NCI-H1105 (cell line): ENCODE results near the gene STPG1.

Source experiments
- DNase-seq: peaks from one replicate; lab custom pipeline; 2025; lab: John Stamatoyannopoulos, UW

STPG1 gene

DNA sequence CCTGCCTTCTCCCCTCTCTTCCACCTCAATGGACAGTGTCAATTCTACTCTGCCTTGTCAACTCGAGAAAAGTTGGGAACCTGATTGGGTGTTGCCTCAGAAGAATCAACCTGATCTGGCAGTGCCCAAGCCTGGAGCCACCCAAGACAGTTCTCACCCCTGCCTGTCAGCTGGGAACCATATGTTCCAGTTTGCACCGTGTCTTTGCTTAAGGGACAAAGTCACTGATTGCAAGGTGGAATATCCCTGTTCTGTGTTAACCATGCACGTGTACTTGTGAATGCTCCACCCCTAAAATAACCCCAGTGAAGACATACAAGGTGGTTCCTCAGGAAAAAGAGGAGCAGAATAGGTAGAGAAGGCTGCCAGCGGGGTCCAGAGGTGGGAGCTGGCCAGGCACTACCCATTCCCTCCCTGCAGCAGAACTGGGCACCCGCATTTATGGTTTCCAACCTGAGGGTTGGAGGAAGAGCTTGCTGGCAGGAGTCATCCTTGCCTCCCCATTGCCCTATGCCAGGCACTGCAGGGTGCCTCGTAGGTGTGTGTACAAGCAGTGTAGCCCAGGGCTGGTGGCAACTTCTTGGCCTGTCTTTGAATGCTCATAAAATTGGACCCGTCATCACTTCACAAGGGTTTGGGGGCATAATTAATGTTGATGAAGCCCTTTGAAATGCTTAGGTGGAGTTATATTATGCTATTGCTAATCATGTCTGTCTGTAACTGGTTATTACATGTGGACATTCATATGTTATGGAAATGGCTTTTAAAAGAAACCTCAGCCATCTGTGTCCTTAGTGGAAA lies 13.4 kb upstream of the STPG1 start:
- no peak for DNase-seq

DNA sequence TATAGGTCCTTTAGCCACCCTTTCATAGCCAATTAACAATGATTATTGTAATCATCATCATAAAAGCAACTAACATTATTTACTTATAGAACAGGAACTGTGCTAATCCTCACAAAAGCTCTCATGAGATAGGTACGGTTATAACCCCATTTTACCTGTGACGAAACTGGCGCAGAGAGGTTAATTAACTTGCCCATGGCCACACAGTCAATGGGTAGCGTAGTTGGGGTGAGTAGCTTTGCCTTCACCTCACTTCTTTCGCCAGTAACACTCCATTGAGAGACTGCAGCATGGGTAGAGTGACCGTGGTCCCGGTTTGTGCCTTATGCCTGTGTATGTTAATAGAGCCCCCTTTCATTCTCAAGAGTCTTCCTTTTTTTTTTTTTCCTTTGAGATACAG lies 12.3 kb upstream of the STPG1 start:
- no peak for DNase-seq

DNA sequence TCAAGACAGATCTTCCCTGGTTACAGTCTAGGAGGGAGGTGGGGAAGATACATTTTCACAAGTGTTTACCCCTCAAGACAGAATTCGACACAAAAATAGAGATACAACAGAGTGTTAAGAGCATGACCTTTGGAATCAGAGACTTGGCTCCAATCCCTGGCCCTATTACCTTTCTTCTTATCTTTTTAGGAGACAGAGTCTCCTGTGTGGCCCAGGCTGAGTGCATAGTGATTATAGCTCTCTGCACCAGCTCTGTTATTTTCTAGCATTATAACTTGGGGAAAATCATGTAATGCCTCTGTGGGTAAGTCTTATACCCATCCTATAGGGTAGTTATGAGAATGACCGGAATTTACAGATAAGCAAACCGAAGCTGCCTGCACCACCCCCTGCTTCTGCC lies 11.9 kb upstream of the STPG1 start:
- DNase-seq: no peak

DNA sequence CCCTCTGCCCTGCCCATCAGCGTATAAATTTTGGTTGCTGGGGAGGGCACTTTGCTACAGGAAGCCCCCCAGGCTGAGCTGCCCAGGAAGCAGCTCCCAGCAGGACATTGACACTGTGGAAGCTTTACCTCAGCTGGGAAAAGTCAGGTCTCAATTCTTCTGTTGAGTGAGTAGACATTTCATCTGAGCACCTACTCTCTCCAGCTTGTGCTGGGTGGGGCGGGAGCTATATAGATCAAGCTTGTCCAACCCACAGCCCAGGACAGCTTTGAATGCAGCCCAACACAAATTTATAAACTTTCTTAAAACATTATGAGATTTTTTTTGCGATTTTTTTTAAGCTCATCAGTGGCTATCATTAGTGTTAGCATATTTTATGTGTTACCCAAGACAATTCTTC lies 11.4 kb upstream of the STPG1 start:
- DNase-seq: no peak

DNA sequence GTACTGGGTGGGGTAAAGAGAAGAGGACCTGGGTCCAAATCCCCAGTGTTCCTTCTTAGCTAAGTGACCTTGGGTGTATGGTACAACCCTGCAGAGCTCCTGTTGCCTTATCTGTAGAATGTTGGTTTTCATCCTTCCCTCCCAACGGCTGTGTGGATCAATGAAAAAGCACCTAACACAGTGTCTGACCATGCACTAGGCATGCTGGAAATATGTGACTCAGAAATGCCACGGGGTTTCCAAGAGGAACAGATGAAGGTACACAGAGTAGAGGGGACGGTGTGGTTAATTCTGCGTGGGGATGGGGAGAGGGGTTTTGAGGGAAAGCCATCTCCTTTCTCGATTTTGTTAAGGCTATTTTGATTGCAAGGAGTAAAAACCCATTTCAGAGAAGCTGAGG lies 10.6 kb upstream of the STPG1 start:
- no peak for DNase-seq

DNA sequence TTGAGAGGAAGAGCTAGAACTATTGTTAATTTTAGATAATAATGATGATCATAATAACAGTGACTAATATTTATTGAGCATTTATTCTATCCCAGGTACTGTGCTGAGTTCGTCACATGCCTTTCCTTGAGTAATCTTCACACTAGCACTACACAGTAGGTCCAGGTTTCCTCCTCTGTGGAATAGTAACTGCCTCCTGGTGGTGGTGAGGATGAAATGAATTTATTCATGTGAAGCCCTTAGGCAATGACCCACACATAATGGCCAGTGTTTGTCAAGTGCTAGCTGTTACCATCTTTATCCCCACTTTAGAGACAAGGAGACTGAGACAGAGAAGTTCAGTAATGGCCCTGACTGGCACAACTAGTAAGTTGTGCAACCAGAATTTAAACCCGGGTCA lies 7.9 kb upstream of the STPG1 start:
- DNase-seq: no peak

- no peak for DNase-seq
Observed at GRCh38 chr1:24420547-24420946, 7.0 kb upstream of the STPG1 start.

- DNase-seq: peak; percentile 48
Observed at GRCh38 chr1:24418898-24419628, 5.5 kb upstream of the STPG1 start.

DNA sequence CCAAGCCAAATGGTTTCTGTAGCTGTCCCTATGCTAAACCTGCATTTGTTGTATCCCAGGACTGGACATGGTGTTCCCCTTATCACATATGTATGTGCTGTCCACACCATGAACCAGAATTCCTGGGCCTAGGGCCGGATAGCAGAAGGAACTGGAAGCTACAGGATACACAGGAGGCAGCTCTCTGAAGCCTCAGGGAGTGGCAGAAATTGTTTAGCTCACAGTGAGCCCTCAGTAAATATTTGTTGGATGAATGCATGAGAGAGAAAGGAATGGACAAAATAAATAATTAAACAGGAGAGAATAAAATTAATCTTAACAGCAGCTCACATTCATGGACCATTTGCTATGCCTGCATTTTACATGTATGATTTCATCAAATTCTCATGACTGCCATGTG lies 4.1 kb upstream of the STPG1 start:
- no peak for DNase-seq

DNA sequence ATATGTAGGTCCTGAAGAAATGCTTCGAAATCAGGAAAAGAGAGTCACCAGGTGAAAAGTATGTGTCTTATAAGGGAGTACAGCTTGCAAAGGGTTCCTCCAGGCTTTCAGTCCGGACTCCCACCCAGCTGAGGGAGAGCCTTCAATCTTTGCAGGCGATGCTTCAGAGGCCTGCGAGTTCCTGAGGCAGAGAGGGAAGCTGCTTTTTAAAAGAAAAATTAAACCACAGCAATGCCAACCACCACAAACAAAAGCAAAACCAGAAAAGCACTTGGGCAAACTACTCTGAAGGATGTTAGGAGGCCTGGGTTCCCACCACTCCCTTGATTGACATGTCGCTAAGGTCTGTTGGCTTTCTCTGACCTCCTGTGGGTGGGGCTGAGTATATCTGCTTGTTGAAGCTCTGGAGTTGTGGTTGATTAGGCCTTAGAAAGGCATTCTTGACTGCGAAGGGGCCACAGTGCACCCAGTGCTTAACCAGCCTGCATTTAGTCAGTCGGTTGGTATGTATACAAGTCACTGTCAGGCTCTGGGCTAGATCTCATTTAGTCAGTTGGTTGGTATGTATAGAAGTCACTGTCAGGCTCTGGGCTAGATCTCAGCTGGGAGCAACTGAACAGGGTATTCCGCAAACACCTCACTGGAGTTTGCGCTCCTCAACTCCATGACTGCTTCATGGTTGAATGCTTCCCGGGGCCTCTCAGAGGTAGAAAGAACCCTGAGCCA lies 3.2 kb upstream of the STPG1 start:
- DNase-seq: no peak

DNA sequence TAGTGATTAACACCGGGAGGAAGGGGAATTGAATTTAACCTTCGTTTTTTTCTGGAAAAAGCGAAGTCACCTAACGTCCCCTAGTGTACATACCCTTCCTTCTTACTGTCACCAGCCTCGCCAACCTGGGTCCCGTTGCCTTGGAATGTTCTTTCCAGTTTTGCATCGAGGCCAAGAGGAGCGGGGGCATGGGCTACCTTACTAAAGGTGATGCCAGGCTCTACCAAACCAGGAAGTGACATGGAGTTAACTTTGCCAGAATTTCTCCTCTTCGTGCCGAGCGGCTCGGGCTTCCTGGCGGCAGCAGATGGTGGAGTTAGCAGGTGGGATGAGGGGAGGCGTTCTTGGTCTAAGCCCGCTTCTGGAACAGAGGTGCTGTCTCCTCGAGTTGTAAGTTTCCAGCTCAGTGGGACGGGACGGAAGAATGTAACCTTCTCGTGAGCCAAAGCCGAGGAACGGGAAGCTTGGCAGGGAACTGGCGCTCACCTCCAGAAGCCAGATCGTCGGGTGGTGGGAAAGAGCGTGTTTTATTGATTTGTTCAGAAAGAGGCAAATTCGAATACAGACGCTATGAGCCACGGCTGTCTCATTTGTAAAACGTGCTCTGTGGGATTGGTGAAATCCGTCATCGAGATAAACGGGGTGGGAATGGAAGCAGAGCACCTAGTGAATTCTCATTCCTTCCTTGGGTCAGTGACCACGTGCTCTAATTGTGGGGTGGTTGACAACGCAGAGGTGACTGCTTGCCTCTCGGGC lies 2.5 kb upstream of the STPG1 start:
- no peak for DNase-seq

DNA sequence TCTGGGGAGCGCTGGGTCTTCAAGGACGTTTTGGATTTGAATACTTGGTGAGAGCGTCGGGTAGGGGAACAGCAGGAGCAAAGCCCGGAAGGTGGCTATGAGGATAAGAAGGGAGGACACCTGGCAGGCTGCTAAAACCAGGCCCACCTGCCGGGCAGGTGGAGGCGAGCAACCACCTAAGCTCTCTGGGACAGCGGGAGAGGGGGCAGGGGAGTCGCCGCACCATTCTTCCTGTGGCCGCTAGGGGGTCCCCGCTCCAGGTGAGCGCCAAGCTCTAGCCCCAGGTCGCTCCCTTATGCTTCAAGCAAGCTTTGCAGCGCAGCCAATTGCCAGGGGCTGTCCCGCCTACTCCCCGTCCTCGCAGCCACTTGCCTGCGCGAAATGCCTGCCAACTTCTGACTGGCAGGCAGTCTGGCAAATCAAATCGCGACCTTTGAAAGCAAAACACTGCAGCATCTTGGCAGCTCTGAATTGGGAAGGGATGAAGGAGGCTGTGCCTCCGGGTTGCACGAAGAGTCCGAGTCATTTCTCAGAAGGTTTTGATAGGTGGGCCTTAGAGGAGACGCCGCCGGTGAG lies 1.8 kb upstream of the STPG1 start, which contains the start of gene NIPAL3:
TSS of gene NIPAL3 (plus strand) at position 469 of the 576 bp plus-strand sequence. CDS start 3,746 bp downstream, outside the sequence.
- peak; percentile 100 for DNase-seq

GRCh38 chr1:24414775-24415333 lies 1.3 kb upstream of the STPG1 start:
- DNase-seq: no peak

DNA sequence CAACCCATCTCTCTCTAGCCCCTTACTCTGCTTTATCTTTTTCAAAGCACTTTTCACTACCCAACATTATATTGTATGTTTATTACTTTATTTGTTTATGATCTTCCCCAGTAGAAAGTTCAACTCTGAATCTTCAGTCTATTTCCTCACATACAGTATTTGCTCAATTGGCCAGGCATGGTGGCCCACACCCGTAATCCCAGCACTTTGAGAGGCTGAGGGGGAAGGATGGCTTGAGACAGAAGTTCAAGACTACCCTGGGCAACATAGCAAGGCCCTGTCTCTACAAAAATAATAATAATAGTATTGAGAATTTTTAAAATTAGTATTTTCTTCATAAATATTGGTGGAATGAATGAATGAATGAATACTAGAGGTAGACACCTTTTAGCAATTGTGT lies 1.2 kb downstream of the STPG1 start:
- DNase-seq: no peak

DNA sequence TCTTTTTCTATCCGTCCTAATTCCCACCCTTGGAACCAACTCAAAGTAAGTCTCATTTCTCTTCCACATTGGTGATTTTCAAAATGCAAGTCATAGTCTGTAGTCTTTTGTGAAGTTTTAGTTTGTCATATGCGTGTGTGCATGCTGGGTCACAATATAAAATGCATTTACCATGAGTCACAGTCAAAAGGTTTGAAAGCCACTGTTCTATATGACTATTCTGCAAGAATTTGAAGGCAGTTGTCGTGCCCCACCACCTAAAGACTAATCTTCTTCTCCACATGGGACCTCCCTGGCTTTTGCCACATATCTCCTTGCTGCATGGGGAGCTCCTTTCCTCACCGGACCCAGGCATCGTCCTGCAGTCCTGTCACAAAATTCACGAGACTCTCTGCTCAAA lies 1.6 kb downstream of the STPG1 start:
- DNase-seq: no peak

GRCh38 chr1:24410750-24411149 lies 2.8 kb downstream of the STPG1 start:
- DNase-seq: no peak

- DNase-seq: no peak
Observed at GRCh38 chr1:24409535-24409934, 4.0 kb downstream of the STPG1 start.

DNA sequence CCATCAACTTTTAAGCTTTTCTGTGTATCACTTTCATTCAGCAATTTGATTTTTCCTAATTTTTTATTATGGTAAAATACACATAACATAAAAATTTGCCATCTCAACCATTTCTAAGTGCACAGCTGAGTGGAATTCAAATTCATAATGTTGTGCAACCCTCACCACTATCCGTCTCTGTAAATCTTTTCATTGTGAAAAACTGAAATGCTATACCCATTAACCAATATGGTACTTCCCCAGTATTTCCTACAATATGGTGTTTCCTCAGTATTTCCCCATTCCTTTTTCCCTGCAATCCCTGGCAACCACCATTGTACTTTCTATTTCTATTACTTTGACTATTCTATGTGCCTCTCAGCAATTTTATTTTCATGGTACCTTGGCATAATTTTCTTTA lies 6.8 kb downstream of the STPG1 start:
- DNase-seq: no peak

DNA sequence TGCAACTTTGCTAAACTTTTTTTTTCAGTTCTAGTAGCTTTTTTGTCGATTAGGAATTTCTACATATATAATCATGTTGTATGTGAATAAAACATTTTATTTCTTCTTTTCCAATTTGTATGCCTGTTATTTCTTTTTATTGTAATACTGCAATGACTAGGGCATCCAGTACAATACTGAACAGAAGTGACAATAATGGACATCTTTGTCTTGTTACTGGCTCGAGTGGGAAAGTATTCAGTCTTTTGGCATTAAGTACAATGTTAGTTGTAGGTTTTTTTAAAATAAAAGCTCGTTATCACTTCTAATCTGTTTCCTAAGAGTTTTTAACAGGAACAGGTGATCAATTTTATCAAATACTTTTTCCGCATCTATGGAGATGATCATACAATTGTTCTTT lies 9.8 kb downstream of the STPG1 start:
- DNase-seq: no peak

DNA sequence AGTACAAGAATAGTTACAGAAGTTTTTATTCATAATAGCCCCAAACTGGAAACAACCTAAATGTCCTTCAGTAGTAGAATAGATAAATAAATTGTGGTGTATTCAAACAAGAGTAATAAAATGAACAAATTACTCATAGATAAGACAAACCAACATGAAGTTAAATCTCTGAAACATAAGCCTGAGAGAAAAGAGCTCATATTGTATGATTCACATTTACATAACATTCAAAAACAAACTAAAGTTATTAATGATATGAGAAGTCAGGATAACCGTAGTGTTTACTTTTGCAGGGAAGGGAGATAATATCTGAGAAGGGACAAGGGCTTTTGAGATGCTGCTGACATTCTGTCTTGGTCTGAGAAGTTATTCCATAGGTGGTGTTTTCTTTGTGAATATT lies 13.5 kb downstream of the STPG1 start:
- no peak for DNase-seq

DNA sequence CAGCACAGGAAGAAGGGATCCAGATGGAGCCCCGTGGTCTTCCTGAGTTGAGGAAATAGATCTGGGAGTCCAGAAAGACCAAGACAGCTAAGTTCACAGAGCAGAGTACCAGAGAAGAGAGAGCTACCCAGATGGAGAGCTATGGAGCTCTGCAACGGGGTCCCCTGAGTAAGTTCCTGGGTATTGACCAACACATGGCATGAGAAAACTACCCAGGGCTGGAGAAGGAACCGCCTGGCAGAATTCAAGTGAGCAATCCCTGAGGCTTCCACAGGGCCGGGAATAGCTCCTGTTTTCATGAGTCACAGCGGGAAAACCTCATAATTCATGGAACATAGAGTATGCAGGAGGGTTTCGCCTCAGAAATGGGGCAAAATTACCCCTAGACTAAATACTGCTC lies 19.7 kb downstream of the STPG1 start:
- DNase-seq: no peak
